Left renal cortex interstitium (tissue), 4 donors: ENCODE results near the gene GAN. TPM values are rescaled to one million over a fixed set of nuclear protein-coding genes. Genes with fewer than 3 reads are reported as not detected.

Experiments used
- DNase-seq, 4 donors: peaks; one replicate each; pipeline ENCODE4 v3.0.0-alpha.2; 2013; ENCODE audit warnings: low read depth in 4 of 4, low spot score in 2 of 4, missing footprints in 1 of 4
- polyA plus RNA-seq, 4 donors: library from polyadenylated mRNA; unstranded; fragments of 120-200 nt; gene quantifications; one replicate each; pipeline ENCODE4 v1.2.1, GENCODE V29; 2013; ENCODE audit not compliant: insufficient read length in 4 of 4

The GAN gene, protein sequence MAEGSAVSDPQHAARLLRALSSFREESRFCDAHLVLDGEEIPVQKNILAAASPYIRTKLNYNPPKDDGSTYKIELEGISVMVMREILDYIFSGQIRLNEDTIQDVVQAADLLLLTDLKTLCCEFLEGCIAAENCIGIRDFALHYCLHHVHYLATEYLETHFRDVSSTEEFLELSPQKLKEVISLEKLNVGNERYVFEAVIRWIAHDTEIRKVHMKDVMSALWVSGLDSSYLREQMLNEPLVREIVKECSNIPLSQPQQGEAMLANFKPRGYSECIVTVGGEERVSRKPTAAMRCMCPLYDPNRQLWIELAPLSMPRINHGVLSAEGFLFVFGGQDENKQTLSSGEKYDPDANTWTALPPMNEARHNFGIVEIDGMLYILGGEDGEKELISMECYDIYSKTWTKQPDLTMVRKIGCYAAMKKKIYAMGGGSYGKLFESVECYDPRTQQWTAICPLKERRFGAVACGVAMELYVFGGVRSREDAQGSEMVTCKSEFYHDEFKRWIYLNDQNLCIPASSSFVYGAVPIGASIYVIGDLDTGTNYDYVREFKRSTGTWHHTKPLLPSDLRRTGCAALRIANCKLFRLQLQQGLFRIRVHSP
- polyA plus RNA-seq: 1 to 10 TPM; 2.2 to 3.8 (median 2.7) TPM

DNA sequence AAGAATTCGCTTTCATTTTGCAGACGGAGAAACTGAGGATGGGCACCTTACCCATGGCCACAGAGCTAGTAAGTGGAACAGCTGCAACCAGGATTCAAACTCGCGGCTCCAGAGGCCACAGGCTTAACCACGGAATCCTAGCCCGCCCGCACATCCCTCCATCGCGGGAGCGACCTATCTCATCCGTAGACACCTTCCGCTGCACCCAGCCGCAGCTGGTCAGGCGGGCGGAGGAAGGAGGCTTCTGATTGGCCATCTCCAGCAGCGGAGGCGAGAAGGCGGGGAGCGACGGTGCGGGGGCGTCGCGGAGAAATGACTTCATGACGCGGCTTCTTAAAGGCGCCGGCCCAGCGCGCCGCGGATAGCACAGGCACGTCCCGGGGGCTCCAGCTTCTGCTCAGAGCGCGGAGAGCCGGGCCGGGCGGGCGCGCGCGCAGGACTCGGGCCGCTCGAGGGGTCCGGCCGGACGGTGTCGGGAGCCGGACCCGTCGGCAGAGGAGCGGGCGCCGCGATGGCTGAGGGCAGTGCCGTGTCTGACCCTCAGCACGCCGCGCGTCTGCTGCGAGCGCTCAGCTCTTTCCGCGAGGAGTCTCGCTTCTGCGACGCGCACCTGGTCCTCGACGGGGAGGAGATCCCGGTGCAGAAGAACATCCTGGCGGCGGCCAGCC, at the start of gene GAN:
Gene GAN, plus strand, starts transcription at position 360 of the 668 bp plus-strand sequence. Its CDS starts 152 bp downstream, at position 512.
- peak; percentile 77 to 92 (median 86) for DNase-seq

DNA sequence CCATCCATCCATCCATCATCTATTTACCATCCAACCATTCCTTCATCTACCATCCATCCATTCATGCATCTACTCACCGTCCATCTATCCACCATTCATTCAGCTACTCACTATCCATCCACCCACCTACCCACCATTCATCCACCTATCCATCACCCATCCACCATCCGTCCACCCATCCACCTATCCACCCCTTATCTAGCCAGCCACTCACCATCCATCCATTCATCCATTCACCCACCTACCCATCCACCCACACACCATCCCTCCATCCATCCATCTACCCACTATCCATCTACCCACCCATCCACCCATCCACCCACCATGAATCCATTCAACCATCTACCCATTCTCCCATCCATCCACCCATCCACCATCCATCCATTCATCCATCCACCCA, 49.7 kb upstream of the GAN start:
- DNase-seq: no peak

DNA sequence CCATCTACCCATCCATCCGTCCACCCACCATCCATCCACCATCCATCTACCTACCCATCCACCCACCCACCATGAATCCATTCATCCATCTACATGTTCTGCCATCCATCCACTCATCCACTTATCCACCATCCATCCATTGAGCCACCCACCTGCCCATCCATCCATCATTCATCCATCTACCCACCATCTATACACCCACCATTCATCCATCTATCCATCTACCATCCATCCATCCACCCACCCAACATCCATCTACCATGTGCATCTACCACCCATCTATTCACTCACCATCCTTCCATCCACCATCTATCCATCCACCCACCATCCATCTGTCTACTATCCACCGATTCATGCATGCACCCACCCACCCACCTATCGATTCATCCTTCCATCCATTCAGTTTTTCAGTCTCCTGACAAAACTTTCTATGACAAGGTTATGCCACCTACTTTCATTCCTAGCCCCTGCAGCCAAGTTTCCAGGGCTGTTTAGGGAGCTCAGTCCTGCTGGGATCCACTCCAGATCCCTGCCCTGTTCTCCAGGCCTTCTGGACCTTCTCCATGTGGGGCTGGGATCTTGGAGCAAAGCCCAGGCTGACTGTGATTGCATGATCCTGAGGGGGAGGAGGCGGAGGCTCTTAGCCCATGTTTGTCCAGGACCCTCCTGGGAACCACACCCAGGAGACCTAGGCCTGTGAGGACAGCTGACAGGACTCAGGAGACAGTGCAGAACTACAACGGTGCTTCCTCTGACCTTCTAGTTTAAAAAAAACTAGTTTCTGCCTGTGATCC, 48.9 kb upstream of the GAN start:
- no peak for DNase-seq

DNA sequence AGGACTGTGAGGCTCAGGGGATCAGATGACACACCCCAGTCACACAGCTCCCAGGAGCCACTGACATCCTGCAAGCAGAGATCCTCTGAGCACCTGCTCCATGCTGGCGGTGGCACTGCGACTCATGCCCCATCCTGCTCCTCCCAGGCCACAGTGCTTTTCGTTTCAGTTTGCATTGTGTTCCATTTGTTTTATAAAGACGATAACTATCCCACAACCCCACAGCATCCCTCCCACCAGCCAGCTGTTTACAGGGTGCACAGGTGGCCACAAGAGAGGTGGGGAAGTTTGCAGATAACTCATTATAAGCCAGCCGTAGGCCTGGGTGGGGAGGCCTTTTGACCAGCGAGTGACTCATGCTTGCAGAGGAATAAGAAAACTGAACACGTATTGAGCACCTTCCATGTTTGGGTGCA, 48.1 kb upstream of the GAN start:
- DNase-seq: no peak

DNA sequence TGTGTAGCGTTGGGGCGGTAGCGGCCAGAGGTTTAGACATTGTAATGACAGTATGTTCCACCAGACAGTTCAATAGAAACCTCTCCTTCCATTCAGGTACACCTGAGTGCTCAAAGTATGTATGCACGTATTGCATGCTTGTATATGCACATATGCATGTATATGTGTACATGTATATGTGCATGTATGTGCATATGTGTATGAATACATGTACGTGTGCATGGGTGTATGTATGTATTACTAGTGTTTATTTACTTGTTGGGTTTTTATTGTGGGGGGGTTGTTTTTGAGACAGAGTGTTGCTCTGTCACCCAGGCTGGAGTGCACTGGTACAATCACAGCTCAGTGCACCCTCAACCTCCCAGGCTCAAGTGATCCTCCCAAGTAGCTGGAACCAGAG, 46.3 kb upstream of the GAN start:
- DNase-seq: no peak

DNA sequence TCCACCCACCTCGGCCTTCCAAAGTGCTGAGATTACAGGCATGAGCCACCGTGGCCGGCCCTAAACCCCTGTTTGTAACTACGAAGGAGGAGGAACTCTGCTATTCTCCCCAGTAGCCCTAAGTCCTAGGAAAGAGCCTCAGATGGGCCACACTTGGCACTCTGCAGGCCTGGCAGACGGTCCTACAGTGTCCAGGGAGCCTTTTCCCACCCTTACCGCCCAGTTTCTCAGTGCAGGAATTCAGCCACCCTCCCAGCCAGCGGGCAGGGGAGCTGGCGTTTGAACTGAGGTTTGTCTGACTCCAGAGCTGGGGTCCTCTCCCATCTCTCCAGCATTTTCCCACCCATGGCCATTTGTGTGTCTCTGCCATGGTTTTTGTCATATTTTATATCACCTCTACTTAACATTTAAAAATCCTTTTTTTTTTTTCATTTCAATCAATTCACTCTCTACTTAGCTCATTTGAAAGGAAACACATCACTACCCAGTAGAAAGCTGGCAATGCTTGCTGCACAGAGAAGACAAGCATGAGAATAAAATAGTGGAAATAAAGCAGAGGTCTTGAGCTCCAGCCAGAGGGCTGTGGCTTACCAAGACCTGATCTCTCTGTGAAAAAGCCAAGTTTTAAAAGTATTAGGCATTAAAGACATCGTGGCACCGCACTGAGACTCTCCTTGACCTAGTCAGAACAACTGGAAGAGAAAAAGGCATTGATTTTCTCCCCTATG, 41.4 kb upstream of the GAN start:
- no peak for DNase-seq

DNA sequence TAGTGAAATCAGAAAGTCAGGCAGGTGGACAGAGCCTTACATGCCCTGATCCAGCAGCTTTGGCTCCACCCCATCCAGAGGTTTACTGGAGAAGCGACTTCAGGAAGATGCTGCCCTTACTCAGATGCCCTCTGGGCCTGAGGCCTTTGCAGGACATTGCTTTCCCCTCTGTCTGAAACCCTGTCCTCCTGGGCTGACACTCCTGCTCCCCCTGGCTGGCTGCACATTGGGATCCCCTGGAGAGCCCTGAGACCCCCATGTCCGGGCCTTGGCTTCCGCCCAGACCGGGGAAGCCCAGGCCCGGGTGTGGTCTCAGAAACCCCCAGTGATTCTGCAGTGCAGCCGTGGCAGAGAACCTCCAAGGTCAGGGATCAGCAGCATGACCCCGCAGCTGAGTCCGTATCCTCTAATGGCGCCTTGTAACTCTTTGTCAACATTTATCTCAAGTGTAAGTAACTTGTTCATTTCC, 39.7 kb upstream of the GAN start:
- no peak for DNase-seq

DNA sequence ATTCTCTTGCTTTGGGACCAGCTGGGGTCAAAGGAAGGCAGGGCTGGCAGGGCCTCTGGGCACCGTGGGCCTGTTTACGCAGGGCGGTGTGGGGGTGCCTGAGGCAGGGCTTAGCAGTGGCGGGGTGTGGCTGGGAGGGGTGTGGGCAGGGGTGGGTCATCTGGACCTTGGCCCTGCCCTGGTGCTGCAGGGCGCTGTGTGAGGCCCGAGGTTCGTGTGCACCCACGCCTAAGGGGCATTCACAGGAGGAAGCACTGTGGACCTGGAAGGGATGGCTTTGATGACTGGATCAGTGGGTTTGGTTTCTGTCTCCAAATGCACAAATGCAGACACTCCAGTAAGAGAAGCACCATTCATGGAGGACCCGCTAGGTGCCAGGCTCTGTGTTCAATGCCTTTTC, 39.0 kb upstream of the GAN start:
- DNase-seq: no peak

DNA sequence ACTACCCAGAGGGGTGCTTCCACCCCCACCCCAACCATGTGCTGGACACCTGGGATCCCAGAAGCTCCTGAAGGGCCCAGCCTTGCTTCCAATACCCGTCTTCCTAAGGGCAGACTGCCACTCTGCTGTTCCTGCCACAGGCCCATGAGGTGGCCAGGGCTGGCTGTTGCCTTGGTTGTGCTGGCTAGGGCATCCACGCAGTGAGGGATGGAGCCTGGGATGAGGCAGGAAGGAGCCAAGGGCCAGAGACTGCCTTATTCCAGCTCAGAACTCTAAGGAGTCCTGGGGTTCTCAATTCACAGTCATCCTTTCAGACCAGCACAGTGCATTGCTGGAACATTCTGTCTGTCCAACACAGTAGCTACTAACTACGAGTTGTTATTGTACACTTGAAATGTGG, 38.4 kb upstream of the GAN start:
- no peak for DNase-seq

DNA sequence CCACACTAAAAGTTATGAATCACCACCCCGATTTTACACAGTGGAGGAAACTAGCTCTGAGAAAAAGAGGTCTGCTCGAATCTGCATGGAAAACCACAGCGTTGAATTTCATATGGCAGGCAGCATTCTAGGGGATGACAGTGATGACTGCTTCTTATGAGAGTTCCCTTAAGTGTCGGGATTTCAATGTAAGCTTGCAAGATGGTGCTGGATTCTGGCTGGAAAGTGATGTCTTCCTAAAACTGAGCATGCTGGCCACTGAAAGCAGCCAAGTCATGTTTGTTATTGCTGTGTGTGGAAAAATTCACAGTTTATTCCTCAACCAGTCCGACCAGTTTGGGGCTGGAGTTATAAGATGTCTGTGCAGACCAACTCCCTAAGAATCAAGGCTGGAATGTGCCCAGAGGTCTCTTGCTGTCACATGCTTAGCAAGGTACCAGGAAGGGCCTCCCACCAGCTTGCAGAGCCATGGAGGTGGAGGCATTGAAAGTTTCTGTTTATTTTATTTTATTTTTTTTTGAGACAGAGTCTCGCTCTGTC, 37.2 kb upstream of the GAN start:
- DNase-seq: no peak

DNA sequence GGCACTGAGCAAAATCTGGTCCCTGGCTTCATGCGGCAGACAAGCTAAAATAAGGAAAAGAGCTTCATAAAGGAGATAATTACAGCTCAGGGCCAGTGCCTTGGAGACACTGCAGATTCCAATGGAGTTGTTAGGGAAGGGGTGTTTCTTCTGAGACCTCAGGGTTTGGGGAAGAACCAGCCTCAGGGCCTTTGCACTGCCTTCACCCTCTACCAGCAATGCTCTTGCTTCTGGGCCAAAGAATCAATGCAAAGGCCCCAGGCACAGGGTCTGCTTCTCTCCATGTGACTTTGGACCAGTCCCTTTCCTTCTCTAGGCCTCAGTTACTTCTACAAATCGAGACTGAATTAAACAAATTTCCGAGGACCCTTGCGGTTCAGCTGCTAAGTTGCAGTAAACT, 36.2 kb upstream of the GAN start:
- no peak for DNase-seq

DNA sequence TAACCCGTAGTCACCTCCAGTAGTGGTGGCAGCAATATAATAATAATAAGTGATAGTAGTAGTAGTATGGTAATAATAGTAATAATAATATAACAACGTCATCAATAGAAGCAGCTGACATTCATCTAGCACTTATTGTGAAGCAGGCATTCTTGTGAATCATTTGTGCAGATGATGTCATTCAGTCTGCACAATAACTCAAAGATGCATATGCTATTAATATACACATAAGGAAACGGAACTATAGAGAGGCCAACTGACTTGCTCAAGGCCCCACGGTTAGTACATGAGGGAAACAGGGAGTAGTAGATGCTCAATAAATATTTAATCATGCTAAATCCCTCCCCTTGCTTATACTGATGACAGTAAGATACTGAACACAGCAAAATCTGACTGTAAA, 35.4 kb upstream of the GAN start:
- no peak for DNase-seq

DNA sequence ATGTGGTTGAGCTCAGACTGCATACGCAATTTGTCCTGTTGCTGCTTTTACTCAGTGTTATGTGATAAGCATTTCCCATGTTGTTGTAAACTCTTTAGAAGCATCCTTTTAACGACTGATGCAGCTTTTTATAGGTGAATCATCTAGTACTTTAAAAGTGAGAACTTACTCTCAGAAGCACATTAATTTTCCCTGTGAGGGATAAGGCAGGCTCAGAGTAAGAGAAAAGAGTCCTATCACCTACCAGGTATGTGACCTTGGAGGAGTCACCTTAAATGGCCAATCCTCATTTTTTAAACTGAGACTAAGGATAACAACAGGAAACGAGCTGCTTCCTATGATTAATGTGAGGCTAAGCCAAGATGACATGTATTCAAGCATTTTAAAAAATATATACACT, 34.4 kb upstream of the GAN start:
- no peak for DNase-seq

DNA sequence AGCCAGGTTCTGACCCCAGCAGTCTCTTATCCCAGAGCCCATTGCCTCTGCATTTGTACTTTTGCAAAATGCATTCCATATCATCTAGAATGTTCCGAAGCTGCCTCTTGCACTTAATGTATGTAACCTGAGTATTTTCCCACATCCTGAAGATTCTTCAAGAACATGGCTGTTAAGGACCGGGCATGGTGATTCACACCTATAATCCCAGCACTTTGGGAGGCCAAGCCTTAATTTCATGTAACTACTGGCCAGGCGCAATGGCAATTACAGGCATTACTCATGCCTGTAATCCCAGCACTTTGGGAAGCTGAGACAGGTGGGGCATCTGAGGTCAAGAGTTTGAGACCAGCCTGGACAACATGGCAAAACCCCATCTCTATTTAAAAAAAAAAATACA, 31.7 kb upstream of the GAN start:
- DNase-seq: no peak

DNA sequence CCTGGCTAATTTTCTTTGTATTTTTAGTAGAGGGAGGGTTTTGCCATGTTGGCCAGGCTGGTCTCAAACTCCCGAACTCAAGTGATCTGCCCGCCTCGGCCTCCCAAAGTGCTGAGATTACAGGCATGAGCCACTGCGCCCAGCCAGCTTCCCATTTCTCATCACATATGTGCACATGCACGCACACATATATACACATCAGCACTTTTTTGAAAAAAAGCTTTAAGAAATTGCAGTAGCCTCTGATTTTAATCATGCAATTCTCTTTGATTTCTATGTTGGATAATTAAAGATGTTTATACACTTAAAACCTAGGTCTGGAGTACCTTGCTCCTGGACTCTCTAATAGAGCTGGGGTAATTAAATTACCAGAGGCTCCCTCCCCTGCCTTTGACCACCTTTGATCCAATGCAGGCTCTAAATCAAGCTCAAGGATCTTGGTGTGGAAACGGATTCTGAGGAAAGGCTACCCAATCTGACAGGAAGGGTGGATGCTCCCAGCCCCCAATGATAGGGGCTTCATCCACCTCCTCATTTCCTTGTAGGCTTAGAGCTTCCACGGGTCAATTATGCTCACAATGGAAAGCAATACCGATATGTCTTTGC, 29.7 kb upstream of the GAN start:
- no peak for DNase-seq

DNA sequence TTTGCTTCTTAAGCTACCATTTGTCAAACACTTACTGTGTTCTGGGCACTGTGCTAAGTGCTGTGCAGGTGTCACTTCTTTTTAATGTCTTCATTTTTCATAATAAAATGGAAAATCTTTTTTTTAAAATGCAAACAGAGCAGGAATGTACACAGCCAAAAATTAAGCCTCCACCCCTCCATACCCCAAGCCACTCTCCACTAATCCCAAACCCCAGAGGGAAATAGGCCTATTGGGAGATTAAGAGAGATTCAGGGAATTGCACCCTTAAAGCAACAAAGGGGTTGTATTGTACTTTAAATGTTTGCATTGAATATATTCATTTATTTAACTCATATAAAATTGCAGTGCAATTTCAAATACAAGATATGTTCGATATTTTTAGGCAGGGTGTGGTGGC, 28.6 kb upstream of the GAN start:
- DNase-seq: no peak

DNA sequence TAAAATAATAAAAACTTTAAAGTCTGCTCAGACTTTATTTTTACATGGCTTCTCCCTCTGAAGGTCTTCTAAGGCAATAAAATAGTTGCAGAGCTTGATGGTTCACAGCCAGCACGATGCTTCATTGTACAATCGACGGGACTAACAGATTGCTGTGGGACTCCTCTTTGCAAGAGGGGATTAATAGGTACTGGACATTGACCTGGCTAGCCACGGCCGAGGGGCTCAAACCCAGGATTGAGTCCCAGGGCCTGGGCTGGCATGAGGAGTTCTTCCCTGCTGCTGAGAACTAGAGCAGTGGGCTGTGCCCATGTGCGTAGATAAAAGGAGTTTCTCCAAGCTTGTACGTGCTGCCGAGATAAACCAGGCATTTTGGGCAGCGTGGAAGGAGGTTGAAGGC, 23.6 kb upstream of the GAN start:
- no peak for DNase-seq

DNA sequence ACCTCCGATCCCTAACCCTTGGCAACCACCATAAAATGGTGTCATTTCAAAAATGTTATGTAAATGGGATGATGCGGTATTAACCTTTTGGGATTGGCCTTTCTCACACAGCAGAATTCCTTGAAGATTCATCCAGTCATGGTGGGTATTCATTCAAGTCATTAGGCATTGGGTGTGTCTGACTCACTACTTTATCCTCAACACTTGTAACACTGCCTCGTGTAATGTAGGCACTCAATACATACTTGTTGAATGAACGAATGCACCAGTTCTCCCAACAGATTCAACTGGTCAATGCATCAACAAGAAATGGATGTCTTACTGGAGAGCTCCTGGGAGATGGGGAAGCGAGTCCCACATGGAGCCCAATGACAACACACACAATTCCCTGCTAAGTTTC, 21.8 kb upstream of the GAN start:
- no peak for DNase-seq
